ENCODE data around the gene NUP210.
"Not testable (repeated sequence)": the region's sequence is repeated elsewhere in the genome, so short reads cannot be mapped to it uniquely, and the experiment has no call there.

The NUP210 gene

DNA sequence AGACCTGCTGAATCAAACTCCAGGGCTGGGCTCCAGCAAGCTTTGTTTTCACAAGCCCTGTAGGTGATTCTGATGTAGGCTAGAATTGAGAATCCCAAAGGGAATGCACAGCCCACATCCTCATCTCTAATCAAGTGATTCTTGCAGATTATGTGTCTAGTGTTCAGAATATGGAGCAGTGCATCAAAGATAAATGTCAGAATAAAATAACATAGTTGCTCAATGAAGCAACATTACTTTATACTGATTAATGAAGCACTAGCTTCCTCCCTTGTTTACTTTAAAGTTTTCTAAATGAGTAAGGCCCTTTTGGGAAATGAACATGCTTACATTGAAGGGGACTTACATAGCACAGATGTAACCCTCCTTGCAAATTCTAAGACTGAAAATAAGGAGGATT, 39.2 kb downstream of the NUP210 start:
- no peak for TF ChIP-seq CTCF (conservative IDR thresholded peaks at IDR 0.05; ENCODE audit: low read length)
- no peak for DNase-seq (ENCODE audit: low read depth)
- no peak overlapping the region for H3K4me3 ChIP-seq (ENCODE audit: low read length)

DNA sequence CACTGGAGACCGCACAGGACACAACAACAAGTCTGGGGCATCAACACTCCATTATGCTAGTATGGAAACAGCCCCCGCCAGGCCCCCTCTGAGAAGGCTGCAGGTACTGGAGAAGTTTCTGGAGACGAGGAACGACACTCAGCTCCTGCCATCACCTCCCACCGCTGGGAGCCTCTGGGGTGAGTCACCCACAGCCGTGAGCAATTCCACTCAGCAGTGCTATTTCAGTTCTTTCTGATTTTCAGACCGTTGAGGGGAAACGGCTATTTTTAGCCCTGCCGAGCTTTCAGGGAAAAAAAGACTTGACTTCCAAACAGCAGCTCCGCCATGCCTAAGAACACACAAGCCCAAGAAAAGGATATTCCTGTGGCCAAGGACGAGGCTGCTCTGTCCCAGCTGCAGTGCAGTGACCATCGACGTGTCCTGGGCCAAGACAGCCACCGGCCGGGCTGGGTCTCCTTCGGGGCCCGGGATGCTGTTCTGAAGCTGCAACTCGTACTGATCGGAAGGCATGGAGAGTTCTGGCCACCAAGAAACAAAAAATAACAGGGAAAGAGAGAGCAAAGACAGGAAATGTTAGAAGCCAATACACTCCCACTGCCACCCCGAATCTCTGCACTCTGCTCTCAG, 40.8 kb downstream of the NUP210 start:
- DNase-seq (ENCODE audit: low read depth), result peak; percentile 71
- TF ChIP-seq CTCF (conservative IDR thresholded peaks at IDR 0.05; ENCODE audit: low read length), result no peak
- H3K4me3 ChIP-seq (ENCODE audit: low read length), result no peak overlapping the region

GRCh38 chr3:13378155-13378554, 42.0 kb downstream of the NUP210 start:
- H3K4me3 ChIP-seq (ENCODE audit: low read length), result no peak overlapping the region
- peak; percentile 27 for DNase-seq (ENCODE audit: low read depth)

GRCh38 chr3:13377741-13378140, 42.4 kb downstream of the NUP210 start:
- not testable (repeated sequence) for DNase-seq (ENCODE audit: low read depth); H3K4me3 ChIP-seq (ENCODE audit: low read length)

More at GRCh38 chr3:13378155-13378554, 42.0 kb downstream of the NUP210 start:
- no peak for TF ChIP-seq CTCF (conservative IDR thresholded peaks at IDR 0.05; ENCODE audit: low read length)

- H3K4me3 ChIP-seq (ENCODE audit: low read length), result no peak overlapping the region
- no peak for TF ChIP-seq CTCF (conservative IDR thresholded peaks at IDR 0.05; ENCODE audit: low read length)
- DNase-seq (ENCODE audit: low read depth), result no peak
Measured at GRCh38 chr3:13377021-13377420, 43.1 kb downstream of the NUP210 start.

DNA sequence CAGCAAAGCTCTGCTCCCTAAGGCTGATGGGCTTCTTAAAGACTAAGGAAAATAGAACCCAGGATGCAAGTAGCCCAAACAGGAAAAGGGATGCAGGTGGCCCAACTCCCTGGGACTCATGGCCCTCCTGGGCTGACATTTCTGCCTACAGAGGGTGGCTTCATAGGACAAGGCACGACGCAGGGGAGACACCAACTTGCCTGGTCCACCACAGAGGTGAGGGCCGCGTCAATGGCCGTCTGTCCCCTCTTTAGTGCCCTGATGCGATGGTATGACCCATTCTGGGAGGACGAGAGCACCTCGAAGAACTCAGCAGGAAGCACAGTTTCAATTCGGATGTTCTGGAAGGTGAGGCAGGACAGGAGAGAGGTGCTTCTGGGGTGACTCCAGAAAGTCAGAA, 44.0 kb downstream of the NUP210 start:
- no peak for DNase-seq (ENCODE audit: low read depth)
- no peak for TF ChIP-seq CTCF (conservative IDR thresholded peaks at IDR 0.05; ENCODE audit: low read length)
- H3K4me3 ChIP-seq (ENCODE audit: low read length), result no peak overlapping the region

GRCh38 chr3:13375464-13375863, 44.7 kb downstream of the NUP210 start:
- no peak for DNase-seq (ENCODE audit: low read depth)
- TF ChIP-seq CTCF (conservative IDR thresholded peaks at IDR 0.05; ENCODE audit: low read length), result no peak
- H3K4me3 ChIP-seq (ENCODE audit: low read length), result no peak overlapping the region

Data from AG10803 (cell line).